Measurements from ENCODE around the gene SLC7A14.

- TF ChIP-seq CTCF (conservative IDR thresholded peaks at IDR 0.05; ENCODE audit: low read length) (no peak), EZH2phosphoT487 (IDR thresholded peaks at IDR 0.05; ENCODE audit: borderline replicate concordance, low read depth, low read length) (no peak)
These were observed 48.9 kb upstream of the SLC7A14 start for GRCh38 chr3:170634663-170635384.
